ENCODE data around the gene PLEKHA8.

PLEKHA8 gene

DNA sequence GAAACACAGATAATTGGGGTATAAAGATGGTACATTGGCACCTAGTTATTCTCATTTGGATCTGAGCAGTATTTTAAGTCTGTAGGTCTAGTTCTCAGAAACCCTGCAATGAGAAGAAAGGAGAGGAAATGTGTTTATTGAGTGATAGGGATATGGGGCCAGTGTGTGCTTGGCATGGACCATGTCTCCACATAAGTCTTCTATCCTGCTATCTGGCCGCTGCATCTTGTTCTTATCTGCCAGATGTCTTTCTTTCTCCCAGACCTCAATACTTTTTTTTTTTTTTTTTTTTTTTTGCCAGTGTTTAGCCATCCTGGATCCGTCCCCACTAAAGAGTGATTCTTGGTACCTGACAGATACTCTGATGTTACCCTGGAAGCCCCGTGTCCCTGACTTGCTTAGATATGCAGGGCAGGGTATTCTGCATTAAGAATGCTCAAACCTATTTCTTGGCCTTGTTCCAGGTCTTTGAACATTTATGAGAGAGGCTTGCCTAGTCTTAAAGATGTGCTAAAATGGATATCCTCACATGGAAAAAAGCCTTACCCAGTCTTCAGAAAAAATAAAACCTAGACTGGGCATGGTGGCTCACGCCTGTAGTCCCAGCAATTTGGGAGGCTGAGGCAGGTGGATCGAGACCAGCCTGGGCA is 116.6 kb downstream of the PLEKHA8 start:
- peak; percentile 45 for TF ChIP-seq GATA1 (IDR thresholded peaks at IDR 0.05; ENCODE audit: low read depth, low read length)
- peak; percentile 38 for TF ChIP-seq POLR2A (IDR thresholded peaks at IDR 0.05; ENCODE audit: low read length)
- peak; percentile 86 to 97 for DNase-seq

DNA sequence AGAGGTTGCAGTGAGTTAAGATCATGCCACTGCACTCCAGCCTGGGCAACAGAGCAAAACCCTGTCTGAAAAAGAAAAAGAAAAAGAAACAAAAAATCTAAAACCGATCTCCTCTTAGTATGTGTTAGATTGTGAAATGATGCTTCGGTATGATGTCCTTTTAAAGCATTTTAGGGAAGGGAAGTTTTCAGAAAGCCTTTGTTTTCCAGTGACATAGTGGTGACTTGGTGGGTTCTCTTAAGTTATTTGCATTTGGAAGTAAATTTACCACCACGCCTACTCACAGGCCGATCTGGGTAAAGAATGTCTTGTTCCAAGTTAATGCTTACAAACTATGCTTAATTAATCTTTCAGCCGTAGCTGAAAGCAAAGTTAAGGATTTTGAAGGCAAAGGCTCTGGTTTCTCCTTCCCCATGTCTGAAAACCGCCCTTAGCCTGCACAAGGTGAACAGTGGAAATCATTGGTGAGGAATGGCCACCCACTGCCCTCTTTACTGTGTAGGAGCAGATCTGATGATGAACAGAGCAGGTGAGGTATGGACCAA is 117.3 kb downstream of the PLEKHA8 start:
- no peak for TF ChIP-seq POLR2A (IDR thresholded peaks at IDR 0.05; ENCODE audit: low read length)
- TF ChIP-seq GATA1 (IDR thresholded peaks at IDR 0.05; ENCODE audit: low read depth, low read length), result no peak
- DNase-seq, result peak in 1 of 2 experiments; percentile 52

DNA sequence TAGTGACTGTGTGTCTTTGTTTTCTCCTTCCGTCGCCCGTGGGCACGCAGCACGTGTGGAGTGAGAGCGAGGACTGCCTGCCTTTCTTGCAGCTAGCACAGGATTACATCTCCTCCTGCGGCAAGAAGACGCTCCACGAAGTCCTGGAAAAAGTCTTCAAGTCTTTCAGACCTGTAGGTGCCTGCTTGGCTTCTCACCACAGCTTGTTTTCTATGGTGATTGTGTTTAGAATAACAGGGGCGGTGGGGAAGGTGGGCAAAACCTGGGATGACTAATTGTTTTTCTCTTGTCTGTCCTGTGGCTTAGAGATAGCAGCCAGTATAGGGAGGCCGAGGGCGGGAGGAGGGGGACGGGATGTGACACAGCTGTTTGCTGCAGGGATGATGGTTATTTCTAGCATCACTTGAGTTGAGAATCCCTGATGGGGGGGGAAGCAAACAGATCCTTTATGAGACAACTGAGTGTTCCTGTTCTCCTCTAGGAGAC is 118.0 kb downstream of the PLEKHA8 start:
- TF ChIP-seq GATA1 (IDR thresholded peaks at IDR 0.05; ENCODE audit: low read depth, low read length), result no peak
- TF ChIP-seq POLR2A (IDR thresholded peaks at IDR 0.05; ENCODE audit: low read length), result no peak

DNA sequence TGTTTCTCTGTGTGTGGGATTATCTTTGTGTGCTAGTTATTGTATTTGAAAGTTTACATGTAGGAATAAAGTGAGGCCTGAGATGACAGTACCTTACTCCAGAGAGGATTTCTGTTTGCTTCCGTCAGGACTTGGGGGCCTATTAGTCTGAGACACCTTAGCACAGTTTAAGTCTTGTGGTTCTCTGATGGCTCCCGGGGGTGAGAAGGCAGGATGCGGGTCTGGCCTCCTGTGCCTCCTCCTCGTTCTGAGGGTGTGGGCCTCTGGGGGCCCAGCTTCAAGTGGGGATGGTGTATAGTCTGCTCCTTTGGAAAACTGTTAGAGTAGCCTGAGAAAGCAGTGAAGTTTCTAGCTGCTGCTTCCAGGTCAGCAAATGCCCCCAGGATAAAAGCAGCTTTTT is 119.0 kb downstream of the PLEKHA8 start:
- TF ChIP-seq POLR2A (IDR thresholded peaks at IDR 0.05; ENCODE audit: low read length), result no peak
- no peak for TF ChIP-seq GATA1 (IDR thresholded peaks at IDR 0.05; ENCODE audit: low read depth, low read length)
- DNase-seq, result peak; percentile 44 to 67

More for the DNA sequence above, 118.0 kb downstream of the PLEKHA8 start:
- peak; percentile 94 to 96 for DNase-seq

DNA sequence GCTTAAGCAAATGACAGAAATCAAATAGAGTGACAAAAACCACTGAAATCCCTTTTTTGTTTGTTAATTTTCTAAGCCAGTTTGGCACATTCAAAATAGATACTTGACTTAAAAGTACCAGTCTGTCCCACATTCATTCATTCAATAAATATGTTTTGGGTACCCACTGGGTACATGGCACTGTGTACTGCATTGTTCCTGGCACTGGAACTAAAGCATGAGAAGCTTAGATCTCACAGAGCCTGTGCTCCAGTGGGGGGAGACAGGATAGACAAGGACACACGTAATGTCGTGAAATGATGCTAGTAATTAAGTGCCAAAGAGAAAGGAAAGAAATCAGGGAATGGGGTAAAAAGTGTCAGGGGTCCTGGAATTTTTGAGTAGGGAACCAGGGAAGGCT is 119.6 kb downstream of the PLEKHA8 start:
- TF ChIP-seq POLR2A (IDR thresholded peaks at IDR 0.05; ENCODE audit: low read length) (no peak), GATA1 (IDR thresholded peaks at IDR 0.05; ENCODE audit: low read depth, low read length) (no peak)
- peak in 1 of 2 experiments; percentile 41 for DNase-seq

DNA sequence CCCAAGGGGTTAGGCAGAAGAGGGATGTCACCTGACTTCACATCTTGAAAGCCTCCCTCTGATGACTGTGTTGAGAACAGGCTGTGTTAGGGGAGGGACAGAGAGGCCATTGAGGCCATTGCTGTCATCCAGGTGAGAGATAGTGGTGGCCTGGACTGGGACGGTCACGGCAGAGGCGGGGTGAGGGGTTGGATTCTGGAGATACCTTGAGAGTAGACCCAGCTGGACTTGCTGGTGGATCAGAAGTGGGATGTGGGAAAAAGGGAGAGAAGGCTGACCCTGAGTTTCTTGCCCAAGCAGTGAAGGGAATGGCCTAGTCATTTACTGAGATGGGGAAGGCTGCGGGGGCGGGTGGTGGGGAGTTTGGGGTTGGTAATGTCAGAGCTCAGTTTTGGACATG is 120.2 kb downstream of the PLEKHA8 start:
- no peak for TF ChIP-seq POLR2A (IDR thresholded peaks at IDR 0.05; ENCODE audit: low read length)
- no peak for TF ChIP-seq GATA1 (IDR thresholded peaks at IDR 0.05; ENCODE audit: low read depth, low read length)
- no peak for DNase-seq

DNA sequence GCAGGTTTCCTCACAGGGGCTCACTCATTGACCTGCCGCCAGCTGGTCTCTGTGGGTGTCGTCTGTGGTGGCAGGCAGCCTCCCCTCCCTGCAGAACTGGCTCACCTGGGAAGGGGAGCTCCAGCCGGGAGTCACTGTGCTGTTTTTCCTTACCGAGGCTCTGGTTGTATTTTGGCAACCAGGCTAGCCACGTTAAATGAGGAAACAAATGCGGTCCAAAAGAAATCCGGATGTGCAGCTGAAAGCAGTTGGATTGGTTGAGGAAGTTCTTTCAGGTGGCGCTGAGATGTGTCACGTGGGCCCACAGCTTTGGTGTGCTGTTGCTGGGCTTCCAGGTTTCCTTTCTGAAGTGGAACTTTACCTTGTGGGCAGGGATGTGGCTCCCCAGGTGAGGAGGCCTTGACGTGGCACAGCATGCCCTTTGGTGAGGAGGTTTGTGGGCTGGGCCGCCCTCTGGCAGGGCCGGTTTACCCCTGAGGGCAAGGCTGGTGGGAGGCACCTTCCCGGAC is 120.8 kb downstream of the PLEKHA8 start:
- DNase-seq, result no peak
- TF ChIP-seq GATA1 (IDR thresholded peaks at IDR 0.05; ENCODE audit: low read depth, low read length) (no peak), POLR2A (IDR thresholded peaks at IDR 0.05; ENCODE audit: low read length) (no peak)

DNA sequence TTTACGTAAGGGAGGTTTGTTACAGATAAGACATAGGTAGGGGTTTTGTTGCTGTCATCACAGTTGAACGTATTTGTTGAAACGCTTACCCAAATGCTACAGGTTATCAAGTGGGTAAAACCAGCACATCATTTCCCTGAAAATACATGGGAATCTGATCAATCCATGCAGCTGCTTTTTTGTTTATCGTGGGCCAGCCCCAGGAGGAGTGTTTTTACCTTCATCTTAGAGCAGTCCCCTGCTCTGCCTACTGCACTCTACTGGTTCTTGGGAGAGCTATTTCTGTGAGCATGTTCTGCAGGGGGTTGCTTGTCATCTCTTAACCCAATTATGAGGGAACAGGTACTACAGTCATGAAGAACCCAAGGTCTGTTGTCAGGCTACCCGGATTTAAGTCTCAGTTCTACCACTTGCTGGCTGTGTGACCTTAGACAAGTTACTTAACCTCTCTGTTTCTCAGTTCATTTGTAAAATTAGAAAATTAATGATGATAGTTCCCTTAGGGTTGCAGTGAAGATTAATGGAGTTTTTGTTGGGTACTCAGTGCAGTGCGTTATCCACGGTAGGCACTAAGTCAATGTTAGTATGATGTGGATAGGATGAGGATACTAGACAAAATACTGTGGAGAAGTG is 121.5 kb downstream of the PLEKHA8 start:
- no peak for TF ChIP-seq GATA1 (IDR thresholded peaks at IDR 0.05; ENCODE audit: low read depth, low read length)
- no peak for TF ChIP-seq POLR2A (IDR thresholded peaks at IDR 0.05; ENCODE audit: low read length)

DNA sequence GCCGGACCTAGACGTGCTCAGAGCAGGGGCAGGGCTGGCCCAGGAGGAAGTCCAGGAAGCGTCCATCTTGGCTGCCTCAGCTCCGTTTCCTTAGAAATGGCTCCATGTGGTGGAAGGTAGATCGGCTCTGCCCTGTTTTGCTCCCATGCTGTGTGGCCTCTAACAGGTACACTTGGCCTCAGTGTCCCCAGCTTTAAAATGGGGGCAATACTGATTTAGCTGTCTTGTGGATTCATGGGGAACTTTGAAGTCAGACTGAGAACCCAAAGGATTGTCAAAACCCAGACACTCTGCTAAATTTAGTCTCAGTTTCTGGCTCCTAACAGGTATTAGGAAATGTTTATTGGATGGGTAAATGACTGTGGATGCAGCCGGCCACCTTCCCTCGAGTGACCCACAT is 122.5 kb downstream of the PLEKHA8 start:
- DNase-seq, result no peak
- TF ChIP-seq GATA1 (IDR thresholded peaks at IDR 0.05; ENCODE audit: low read depth, low read length) (no peak), POLR2A (IDR thresholded peaks at IDR 0.05; ENCODE audit: low read length) (no peak)

More for the DNA sequence above, 121.5 kb downstream of the PLEKHA8 start:
- DNase-seq, result no peak

DNA sequence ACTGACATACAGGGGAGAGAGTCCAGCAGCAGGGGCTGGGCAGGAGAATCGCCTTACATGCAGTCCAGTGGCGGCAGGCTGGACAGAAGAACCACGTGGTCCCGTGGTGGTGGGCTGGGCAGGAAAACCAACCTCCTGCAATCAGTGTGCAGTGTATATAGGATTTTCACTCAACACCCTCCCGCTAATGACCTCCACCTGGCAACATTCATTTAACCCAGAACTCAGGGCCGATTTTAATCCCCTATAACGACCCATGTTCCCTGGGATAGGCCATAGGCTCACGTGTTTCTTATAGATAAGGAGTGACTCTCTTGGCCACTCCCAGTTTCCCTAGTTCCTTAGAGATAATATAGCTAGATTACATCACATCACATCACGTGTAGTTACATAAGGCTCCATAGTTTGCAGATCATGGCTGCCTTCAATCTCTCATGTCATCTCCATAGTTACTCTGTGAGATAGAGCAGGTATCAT is 125.9 kb downstream of the PLEKHA8 start:
- TF ChIP-seq GATA1 (IDR thresholded peaks at IDR 0.05; ENCODE audit: low read depth, low read length) (no peak), POLR2A (IDR thresholded peaks at IDR 0.05; ENCODE audit: low read length) (no peak)
- DNase-seq, result peak; percentile 58 to 79

DNA sequence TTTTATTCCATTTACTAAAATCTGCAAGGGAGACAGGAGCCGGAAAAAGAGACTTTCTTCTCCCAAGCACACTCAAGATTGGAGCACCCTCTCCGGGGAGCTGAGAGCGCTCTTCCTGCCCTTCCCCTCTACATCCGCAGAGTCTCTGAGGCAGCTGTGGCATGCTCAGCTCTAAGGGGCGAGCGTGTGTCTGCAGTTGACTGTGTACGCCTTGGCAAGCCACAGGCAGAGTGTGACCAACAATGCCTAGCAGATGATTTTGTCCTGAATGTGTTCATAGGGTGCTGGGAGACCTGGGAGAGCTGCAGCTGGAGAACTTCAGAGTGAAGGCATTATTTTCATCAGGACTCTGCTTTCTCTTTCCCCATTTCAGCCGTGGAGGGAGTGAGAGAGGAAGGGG is 127.3 kb downstream of the PLEKHA8 start:
- TF ChIP-seq GATA1 (IDR thresholded peaks at IDR 0.05; ENCODE audit: low read depth, low read length), result no peak
- TF ChIP-seq POLR2A (IDR thresholded peaks at IDR 0.05; ENCODE audit: low read length), result no peak
- no peak for DNase-seq

DNA sequence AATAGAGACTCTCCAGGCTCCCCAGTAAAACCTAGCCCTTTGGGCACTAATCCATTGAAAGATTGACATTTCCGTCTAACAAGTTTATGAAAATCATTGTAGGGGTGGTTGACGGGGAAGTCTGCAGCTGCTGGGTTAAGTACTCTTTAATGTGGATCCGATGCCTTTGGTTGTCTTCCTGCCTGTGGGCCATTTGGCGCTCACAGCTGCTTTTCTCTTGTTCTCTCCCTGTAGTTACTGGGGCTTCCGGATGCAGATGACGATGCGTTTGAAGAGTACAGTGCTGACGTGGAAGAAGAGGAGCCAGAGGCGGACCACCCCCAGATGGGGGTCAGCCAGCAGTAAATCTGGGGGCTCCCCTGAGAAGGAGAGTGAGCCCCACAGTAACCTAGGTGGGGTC is 129.0 kb downstream of the PLEKHA8 start:
- no peak for TF ChIP-seq GATA1 (IDR thresholded peaks at IDR 0.05; ENCODE audit: low read depth, low read length)
- no peak for TF ChIP-seq POLR2A (IDR thresholded peaks at IDR 0.05; ENCODE audit: low read length)
- no peak for DNase-seq

DNA sequence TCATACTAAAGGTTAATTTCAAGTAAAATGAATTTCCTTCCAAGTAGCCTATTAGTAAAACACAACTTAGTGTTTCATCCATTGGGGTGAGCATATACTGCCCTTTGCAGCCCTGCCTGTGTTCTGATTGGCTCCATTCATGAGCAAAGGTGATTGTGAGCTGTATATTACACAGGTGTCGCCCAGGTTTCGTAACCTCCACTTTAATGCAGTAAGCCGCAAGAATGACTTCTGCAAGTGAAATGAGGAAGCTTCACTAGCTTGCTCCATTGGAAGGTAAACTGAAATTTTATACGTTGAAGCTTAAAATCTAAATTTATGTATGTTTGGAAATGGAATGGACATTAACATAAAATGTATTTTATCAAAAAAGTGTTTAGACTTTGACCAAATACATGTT is 131.0 kb downstream of the PLEKHA8 start:
- DNase-seq, result no peak
- TF ChIP-seq GATA1 (IDR thresholded peaks at IDR 0.05; ENCODE audit: low read depth, low read length) (no peak), POLR2A (IDR thresholded peaks at IDR 0.05; ENCODE audit: low read length) (no peak)

DNA sequence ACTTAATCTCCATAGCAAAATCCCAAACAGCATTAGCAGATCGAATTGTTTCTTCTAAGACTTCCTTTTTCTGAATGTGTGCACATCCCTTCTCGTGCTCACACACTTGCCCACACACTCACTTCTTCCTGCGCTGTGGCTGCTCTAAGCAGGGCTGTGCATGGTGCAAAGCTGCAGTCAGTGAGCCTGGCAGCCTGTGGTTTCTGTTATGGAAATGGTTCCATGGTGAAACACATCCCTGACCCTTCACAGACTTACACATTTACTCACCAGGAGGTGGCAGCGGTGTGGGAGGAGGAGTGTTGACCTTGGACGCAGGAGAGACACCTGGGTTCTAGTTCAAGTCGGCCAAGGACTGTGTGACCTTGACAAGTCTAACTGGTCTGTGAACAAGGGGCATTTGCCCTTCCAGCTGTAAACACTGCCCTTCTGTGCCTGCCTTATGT is 131.5 kb downstream of the PLEKHA8 start:
- TF ChIP-seq POLR2A (IDR thresholded peaks at IDR 0.05; ENCODE audit: low read length) (no peak), GATA1 (IDR thresholded peaks at IDR 0.05; ENCODE audit: low read depth, low read length) (no peak)
- peak; percentile 46 to 56 for DNase-seq
